Neural cell (in vitro differentiated cells): Measurements from ENCODE around the gene PTPRD.

ENCODE experiments used
- CTCF ChIP-seq: fragments of 450-650 bp; IDR thresholded peaks from 2 replicates; pipeline ENCODE4 v1.5.1; 2014; ENCODE audit warnings: antibody characterized with exemption, mild to moderate bottlenecking, moderate library complexity; ENCODE audit not compliant: poor library complexity, severe bottlenecking
- EZH2 ChIP-seq: fragments of 200-600, 300-800 bp; shearing (Covaris generic), sonication (generic); IDR thresholded peaks from 2 replicates; pipeline ENCODE4 v1.6.1; 2014; ENCODE audit warnings: antibody characterized with exemption, low read length, borderline replicate concordance, mild to moderate bottlenecking; ENCODE audit not compliant: insufficient read depth, poor library complexity, severe bottlenecking
- POLR2AphosphoS5 ChIP-seq: IDR thresholded peaks from 2 replicates; pipeline ENCODE4 v1.6.1; 2012
- SMC3 ChIP-seq: fragments of 450-650 bp; conservative IDR thresholded peaks from 2 replicates; pipeline ENCODE4 v1.6.1; 2014; ENCODE audit warnings: antibody characterized with exemption, mild to moderate bottlenecking, moderate library complexity; ENCODE audit not compliant: poor library complexity
- TAF1 ChIP-seq: IDR thresholded peaks from 2 replicates; pipeline ENCODE4 v1.6.1; 2012; ENCODE audit warnings: low read depth

DNA sequence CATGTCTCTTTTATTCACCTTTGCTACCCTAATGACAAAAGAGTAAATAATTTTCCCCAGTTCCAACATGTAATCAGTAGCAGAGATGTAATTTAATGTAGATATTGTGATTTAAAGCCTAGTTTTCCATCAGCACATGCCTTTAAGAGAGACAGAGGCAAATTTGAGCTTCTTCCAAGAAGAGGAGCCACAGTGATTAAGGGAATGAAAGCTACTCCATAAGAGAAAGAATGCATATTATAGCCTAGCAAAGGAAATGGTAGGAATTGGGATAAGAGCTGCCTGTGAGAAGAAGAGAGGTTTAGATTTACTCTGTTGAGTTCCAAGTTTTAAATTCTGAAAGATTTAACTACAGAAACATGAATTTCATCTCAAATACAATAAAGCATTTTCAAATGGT is 2222.2 kb downstream of the PTPRD start:
- no peak for TF ChIP-seq CTCF
- TF ChIP-seq SMC3: no peak
- TF ChIP-seq TAF1: no peak
- no peak for TF ChIP-seq POLR2AphosphoS5
- TF ChIP-seq EZH2: no peak
